ENCODE results near the gene ATRAID.
"Not testable (repeated sequence)": the region's sequence is repeated elsewhere in the genome, so short reads cannot be mapped to it uniquely, and the experiment has no call there.

ATRAID gene

DNA sequence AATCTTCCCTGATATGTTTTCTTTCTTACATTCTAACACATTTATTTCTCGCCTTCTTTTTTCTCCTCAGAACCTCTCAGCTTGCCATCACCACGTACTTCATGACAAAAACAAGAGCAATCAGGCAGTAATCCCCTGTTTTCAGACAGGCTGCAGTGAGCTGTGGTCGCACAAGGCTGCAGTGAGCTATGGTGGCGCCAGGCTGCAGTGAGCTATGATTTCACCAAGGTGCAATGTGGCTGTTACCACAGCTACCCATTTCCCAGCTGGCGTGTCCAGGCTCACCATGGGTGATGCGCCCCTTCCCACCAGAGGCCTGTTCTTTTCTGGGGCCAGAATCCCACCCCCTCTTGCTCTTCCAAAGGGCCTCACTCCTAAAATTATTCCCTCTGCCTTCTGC, 37.2 kb upstream of the ATRAID start:
- DNase-seq (ENCODE audit: low spot score), result no peak
- in situ Hi-C loops (cut with MboI; ENCODE audit: low pct_unique_long_range_greater_than_20kb, low sequenced_read_pairs, unreplicated experiment), result loop anchor here (25.0 kb wide), 1 partner anchor 212 kb away; the partner anchor contains the start of gene MAPRE3
- TF ChIP-seq, protein P1, sequence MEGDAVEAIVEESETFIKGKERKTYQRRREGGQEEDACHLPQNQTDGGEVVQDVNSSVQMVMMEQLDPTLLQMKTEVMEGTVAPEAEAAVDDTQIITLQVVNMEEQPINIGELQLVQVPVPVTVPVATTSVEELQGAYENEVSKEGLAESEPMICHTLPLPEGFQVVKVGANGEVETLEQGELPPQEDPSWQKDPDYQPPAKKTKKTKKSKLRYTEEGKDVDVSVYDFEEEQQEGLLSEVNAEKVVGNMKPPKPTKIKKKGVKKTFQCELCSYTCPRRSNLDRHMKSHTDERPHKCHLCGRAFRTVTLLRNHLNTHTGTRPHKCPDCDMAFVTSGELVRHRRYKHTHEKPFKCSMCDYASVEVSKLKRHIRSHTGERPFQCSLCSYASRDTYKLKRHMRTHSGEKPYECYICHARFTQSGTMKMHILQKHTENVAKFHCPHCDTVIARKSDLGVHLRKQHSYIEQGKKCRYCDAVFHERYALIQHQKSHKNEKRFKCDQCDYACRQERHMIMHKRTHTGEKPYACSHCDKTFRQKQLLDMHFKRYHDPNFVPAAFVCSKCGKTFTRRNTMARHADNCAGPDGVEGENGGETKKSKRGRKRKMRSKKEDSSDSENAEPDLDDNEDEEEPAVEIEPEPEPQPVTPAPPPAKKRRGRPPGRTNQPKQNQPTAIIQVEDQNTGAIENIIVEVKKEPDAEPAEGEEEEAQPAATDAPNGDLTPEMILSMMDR (IDR thresholded peaks at IDR 0.05; ENCODE audit: extremely low read depth, insufficient read depth, missing control alignments), result no peak

DNA sequence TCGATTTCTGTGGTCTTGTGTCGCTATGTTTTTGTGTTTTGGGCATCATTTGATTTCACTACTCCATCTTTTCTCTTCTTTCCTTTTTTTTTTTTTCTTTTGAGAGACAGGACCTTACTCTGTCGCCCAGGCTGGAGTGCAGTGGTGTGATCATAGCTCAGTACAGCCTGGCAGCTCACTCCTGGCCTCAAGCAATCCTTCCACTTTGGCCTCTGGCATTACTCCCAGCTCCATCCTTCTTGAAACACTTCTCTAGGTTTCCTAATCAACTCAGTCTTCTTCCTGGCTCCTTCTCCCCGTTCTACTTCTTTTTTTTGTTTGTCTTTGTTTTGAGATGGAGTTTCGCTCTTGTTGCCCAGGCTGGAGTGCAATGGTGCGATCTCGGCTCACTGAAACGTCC, 36.5 kb upstream of the ATRAID start:
- no peak for DNase-seq (ENCODE audit: low spot score)
- TF ChIP-seq, protein P1 (IDR thresholded peaks at IDR 0.05; ENCODE audit: extremely low read depth, insufficient read depth, missing control alignments), result no peak
- in situ Hi-C loops (cut with MboI; ENCODE audit: low pct_unique_long_range_greater_than_20kb, low sequenced_read_pairs, unreplicated experiment), result loop anchor here (25.0 kb wide), 1 partner anchor 213 kb away; the partner anchor contains the start of gene MAPRE3

DNA sequence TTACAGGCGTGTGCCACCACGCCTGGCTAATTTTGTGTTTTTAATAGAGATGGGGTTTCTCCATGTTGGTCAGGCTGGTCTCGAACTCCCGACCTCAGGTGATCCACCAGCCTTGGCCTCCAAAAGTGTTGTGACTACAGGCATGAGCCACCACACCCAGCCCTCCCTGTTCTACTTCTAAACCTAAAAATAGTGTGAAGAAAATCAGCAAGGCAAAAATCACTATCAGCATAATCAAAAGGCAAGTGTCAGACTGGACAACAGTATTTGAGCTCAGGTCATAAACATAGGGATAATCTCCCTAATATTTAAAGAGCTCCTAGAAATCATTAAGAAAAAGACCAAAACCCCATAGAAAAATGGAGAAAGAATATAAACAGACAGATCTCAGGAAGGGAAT, 36.1 kb upstream of the ATRAID start:
- in situ Hi-C loops (cut with MboI; ENCODE audit: low pct_unique_long_range_greater_than_20kb, low sequenced_read_pairs, unreplicated experiment), result loop anchor here (25.0 kb wide), 1 partner anchor 213 kb away; the partner anchor contains the start of gene MAPRE3
- DNase-seq (ENCODE audit: low spot score), result not testable (repeated sequence)

DNA sequence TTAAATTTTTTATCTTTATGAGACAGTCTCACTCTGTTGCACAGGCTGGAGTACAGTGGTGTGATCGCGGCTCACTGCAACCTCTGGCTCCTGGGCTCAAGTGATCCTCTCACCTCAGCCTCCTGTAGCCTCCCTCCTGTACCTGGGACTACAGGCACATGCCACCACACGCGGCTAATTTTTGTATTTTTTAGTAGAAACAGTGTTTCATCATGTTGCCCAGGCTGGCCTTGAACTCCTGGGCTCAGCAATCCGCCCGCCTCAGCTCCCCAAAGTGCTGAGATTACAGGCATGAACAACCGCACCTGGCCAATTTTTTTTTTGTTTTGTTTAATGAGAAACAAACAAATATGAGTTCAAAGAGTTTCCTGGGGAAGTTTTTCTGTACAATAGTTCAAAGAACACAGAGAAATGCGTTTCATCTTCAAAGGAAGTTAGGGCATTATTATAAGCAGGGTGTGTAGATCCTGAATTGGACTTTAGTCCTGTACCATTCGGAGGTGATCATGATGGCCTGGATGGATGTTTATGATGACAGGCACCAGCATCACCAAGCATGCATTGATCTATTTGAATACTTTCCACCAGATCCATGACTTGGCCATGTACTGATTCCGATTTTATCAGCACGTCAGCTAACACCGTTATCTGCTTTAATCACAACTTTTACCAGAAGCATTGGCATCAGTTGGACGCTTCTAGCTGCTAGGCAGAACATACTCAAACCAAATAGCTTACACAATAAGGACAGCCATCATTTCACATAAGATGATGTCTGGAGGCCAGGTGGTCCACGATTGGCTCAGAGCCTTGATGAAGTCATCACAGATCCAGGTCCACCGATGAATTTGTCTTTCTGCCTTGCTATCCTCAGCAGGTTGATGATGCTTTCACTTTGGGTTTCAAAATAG, 34.1 kb upstream of the ATRAID start:
- TF ChIP-seq, protein P1 (IDR thresholded peaks at IDR 0.05; ENCODE audit: extremely low read depth, insufficient read depth, missing control alignments), result no peak
- in situ Hi-C loops (cut with MboI; ENCODE audit: low pct_unique_long_range_greater_than_20kb, low sequenced_read_pairs, unreplicated experiment), result loop anchor here (25.0 kb wide), 1 partner anchor 215 kb away; the partner anchor contains the start of gene MAPRE3
- DNase-seq (ENCODE audit: low spot score), result no peak

GRCh38 chr2:27178469-27178868, 33.4 kb upstream of the ATRAID start:
- TF ChIP-seq, protein P1 (IDR thresholded peaks at IDR 0.05; ENCODE audit: extremely low read depth, insufficient read depth, missing control alignments), result no peak
- in situ Hi-C loops (cut with MboI; ENCODE audit: low pct_unique_long_range_greater_than_20kb, low sequenced_read_pairs, unreplicated experiment), result loop anchor here (25.0 kb wide), 1 partner anchor 216 kb away; the partner anchor contains the start of gene MAPRE3
- no peak for DNase-seq (ENCODE audit: low spot score)

GRCh38 chr2:27179344-27180000, 32.4 kb upstream of the ATRAID start:
- TF ChIP-seq, protein P1 (IDR thresholded peaks at IDR 0.05; ENCODE audit: extremely low read depth, insufficient read depth, missing control alignments), result no peak
- DNase-seq (ENCODE audit: low spot score), result no peak
- in situ Hi-C loops (cut with MboI; ENCODE audit: low pct_unique_long_range_greater_than_20kb, low sequenced_read_pairs, unreplicated experiment), result loop anchor here (25.0 kb wide), 1 partner anchor 217 kb away; the partner anchor contains the start of gene MAPRE3
